ENCODE results near the gene MACROD2. TPM values are rescaled to one million over a fixed set of nuclear protein-coding genes. Genes with fewer than 3 reads are reported as not detected.
A peak's percentile ranks its signal among the peaks of the same experiment; 100 is the strongest.

Gene MACROD2
- polyA plus RNA-seq, 1 donor = 5.4 TPM

DNA sequence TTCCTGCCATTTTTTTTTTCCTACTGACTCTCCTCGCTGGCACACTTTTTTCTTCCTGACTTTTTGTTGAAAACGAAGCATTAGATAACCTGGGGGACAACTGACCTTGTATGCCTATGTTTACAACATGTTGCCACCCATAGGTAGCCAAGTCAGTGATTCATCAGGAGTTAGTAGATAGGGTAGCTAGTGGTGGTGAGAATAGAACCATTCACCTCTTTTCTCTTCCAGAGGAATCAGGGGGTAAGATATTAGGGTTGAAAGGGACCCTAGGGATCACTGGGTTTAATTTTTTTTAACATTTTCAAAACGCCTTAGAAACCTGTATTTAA, 770.0 kb downstream of the MACROD2 start:
- no peak for DNase-seq
- Histone ChIP-seq H3K4me1 (ENCODE audit: control insufficient read depth, insufficient read depth, low read length) (no peaks in the 10 kb centered on the region), H3K9me3 (ENCODE audit: control insufficient read depth, low read depth, low read length) (no peaks in the 10 kb centered on the region), H3K36me3 (ENCODE audit: control insufficient read depth, insufficient read depth, low read length) (no peaks in the 10 kb centered on the region), H3K27ac (ENCODE audit: low read length) (no peak overlapping the region), H3K4me3 (ENCODE audit: low read length) (no peak overlapping the region), H3K27me3 (ENCODE audit: control insufficient read depth, insufficient read depth, low read length) (no peaks in the 10 kb centered on the region)
- 88% methylated on average over 2 of the region's 3 CpGs for WGBS (ENCODE audit: insufficient coverage, low lambda C conversion rate)

DNA sequence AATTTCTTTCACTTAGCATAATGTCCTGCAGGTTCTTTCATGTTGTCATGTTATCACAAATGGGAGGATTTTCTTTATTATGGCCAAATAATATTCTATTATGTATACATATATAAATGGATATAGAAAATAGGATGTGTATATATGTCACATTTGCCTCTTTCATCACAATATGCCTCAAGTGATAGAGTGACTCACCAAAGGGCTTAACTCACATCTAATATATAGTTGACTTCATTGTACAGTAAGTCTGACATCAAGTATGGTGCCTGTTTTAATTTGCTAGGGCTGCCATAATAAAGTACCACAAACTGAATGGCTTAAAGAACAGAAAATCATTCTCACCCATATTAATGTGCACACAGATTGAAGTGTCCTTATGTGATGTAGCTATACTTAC, 778.2 kb downstream of the MACROD2 start:
- no peak overlapping the region for H3K4me3 ChIP-seq (ENCODE audit: low read length)
- H3K27ac ChIP-seq (ENCODE audit: low read length) = no peak overlapping the region
- no peaks in the 10 kb centered on the region for H3K4me1 ChIP-seq (ENCODE audit: control insufficient read depth, insufficient read depth, low read length)
- DNase-seq = no peak
- H3K9me3 ChIP-seq (ENCODE audit: control insufficient read depth, low read depth, low read length) = no peaks in the 10 kb centered on the region
- H3K36me3 ChIP-seq (ENCODE audit: control insufficient read depth, insufficient read depth, low read length) = no peaks in the 10 kb centered on the region
- no peaks in the 10 kb centered on the region for H3K27me3 ChIP-seq (ENCODE audit: control insufficient read depth, insufficient read depth, low read length)

DNA sequence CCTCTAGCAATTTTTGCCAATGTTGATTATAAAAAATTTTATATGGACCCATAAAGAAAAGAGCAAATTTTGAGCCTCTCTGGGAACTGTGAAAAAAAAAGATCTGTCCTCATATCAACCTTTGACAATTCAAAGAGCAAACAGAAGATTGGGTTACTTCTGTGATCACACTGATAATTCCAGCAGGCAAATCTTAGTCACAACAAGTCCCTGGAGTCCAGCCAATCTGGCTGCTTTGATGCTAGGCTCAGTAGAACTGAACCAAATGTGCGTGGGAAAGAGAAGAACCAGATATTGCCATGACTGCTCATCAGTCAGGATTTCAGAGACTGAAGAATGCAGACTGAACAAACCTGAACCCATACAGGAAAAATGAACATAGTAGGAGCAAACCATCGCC, 780.5 kb downstream of the MACROD2 start:
- H3K4me1 ChIP-seq (ENCODE audit: control insufficient read depth, insufficient read depth, low read length) = no peaks in the 10 kb centered on the region
- no peak overlapping the region for H3K4me3 ChIP-seq (ENCODE audit: low read length)
- H3K27ac ChIP-seq (ENCODE audit: low read length) = no peak overlapping the region
- no peak for DNase-seq
- no peaks in the 10 kb centered on the region for H3K27me3 ChIP-seq (ENCODE audit: control insufficient read depth, insufficient read depth, low read length)
- no peaks in the 10 kb centered on the region for H3K9me3 ChIP-seq (ENCODE audit: control insufficient read depth, low read depth, low read length)
- no CpG with 5 or more reads among the region's 2 CpGs for WGBS (ENCODE audit: insufficient coverage, low lambda C conversion rate)
- H3K36me3 ChIP-seq (ENCODE audit: control insufficient read depth, insufficient read depth, low read length) = no peaks in the 10 kb centered on the region

DNA sequence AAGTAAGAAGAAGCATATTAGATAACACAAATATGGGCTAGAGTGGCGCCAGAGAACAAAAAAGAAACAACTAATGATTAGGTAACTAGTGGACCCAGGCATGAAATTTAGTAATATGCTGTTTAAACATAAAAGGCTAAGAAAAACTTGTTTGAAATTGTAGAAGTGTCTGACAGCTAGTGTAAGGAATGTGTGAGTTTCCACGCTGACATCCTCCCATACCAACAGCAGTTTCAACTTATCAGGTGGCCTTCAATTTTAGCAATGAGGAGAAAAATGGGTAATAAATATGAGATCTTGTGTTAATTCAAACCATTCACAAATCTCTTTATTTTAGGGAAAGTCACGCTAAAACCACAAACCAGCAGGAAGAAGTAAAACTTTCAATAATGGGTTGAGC, 782.3 kb downstream of the MACROD2 start:
- Histone ChIP-seq H3K27me3 (ENCODE audit: control insufficient read depth, insufficient read depth, low read length) (no peaks in the 10 kb centered on the region), H3K4me1 (ENCODE audit: control insufficient read depth, insufficient read depth, low read length) (no peaks in the 10 kb centered on the region), H3K4me3 (ENCODE audit: low read length) (no peak overlapping the region), H3K36me3 (ENCODE audit: control insufficient read depth, insufficient read depth, low read length) (no peaks in the 10 kb centered on the region), H3K9me3 (ENCODE audit: control insufficient read depth, low read depth, low read length) (no peaks in the 10 kb centered on the region), H3K27ac (ENCODE audit: low read length) (no peak overlapping the region)
- no peak for DNase-seq
- 100% methylated on average over 1 of the region's 3 CpGs for WGBS (ENCODE audit: insufficient coverage, low lambda C conversion rate)

DNA sequence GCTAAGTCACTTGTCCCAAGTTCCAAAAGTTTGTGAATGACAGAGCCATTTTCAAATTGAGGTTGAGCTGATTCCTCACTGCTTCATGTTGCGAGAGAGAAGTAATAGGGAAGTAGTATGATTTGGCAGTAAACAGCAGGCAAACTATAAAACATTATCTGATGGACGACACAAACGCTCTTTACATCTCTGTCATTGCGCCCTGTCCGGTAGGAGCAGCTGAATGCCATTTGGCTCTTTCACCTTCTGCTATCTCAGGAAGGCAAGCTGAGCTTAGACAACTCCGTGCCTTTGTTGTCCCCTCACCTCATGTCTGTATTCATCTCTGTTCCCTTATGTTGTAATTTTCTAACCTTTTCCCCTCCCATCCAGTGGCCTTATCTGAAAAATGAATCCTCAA, 782.8 kb downstream of the MACROD2 start:
- WGBS (ENCODE audit: insufficient coverage, low lambda C conversion rate) = no CpG with 5 or more reads among the region's 6 CpGs
- Histone ChIP-seq H3K27ac (ENCODE audit: low read length) (no peak overlapping the region), H3K9me3 (ENCODE audit: control insufficient read depth, low read depth, low read length) (no peaks in the 10 kb centered on the region), H3K27me3 (ENCODE audit: control insufficient read depth, insufficient read depth, low read length) (no peaks in the 10 kb centered on the region), H3K4me1 (ENCODE audit: control insufficient read depth, insufficient read depth, low read length) (no peaks in the 10 kb centered on the region), H3K36me3 (ENCODE audit: control insufficient read depth, insufficient read depth, low read length) (no peaks in the 10 kb centered on the region), H3K4me3 (ENCODE audit: low read length) (no peak overlapping the region)
- no peak for DNase-seq

DNA sequence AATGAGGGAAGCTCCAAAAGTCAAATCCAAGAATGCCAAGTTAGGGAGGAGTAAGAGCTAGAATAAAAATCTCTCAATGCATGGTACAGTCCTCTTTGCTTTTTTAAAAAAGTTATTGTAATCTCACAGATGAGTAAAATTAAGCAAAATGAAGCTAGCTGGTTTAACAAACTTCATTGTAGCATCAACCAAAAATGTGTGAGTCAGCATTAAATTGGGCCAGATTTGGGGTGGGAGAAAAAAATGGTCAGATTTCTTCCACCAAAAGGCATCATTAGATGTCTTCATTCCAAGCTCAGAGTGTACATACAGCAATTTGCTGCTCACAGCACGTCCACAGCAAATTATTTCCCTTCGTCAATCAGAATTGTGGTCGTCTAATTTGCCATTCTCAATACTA, 783.6 kb downstream of the MACROD2 start:
- 96% methylated on average over 3 of the region's 3 CpGs for WGBS (ENCODE audit: insufficient coverage, low lambda C conversion rate)
- no peak overlapping the region for H3K4me3 ChIP-seq (ENCODE audit: low read length)
- H3K36me3 ChIP-seq (ENCODE audit: control insufficient read depth, insufficient read depth, low read length) = no peaks in the 10 kb centered on the region
- no peak for DNase-seq
- no peak overlapping the region for H3K27ac ChIP-seq (ENCODE audit: low read length)
- no peaks in the 10 kb centered on the region for H3K27me3 ChIP-seq (ENCODE audit: control insufficient read depth, insufficient read depth, low read length)
- H3K4me1 ChIP-seq (ENCODE audit: control insufficient read depth, insufficient read depth, low read length) = no peaks in the 10 kb centered on the region
- no peaks in the 10 kb centered on the region for H3K9me3 ChIP-seq (ENCODE audit: control insufficient read depth, low read depth, low read length)

DNA sequence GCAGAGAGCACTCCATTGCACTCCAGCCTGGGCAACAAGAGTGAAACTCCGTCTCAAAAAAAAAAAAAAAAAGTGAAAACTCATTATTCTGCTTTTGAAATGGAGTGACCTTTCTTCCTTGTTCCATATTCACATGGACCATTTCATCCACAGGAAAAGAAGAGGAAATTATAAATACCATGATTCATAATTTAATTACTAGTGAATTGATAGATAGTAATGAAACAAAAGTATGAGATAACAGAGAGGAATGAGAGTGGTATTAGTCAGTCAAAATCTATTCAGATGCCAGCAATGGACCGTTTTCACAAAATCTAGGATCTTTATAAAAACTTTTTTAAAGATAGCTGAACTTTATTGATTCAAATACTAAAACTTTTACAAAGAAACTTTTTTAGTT, 785.2 kb downstream of the MACROD2 start:
- no peaks in the 10 kb centered on the region for H3K36me3 ChIP-seq (ENCODE audit: control insufficient read depth, insufficient read depth, low read length)
- H3K27me3 ChIP-seq (ENCODE audit: control insufficient read depth, insufficient read depth, low read length) = no peaks in the 10 kb centered on the region
- no peak overlapping the region for H3K4me3 ChIP-seq (ENCODE audit: low read length)
- 89% methylated on average over 1 of the region's 2 CpGs for WGBS (ENCODE audit: insufficient coverage, low lambda C conversion rate)
- H3K9me3 ChIP-seq (ENCODE audit: control insufficient read depth, low read depth, low read length) = no peaks in the 10 kb centered on the region
- DNase-seq = no peak
- no peak overlapping the region for H3K27ac ChIP-seq (ENCODE audit: low read length)
- H3K4me1 ChIP-seq (ENCODE audit: control insufficient read depth, insufficient read depth, low read length) = no peaks in the 10 kb centered on the region

DNA sequence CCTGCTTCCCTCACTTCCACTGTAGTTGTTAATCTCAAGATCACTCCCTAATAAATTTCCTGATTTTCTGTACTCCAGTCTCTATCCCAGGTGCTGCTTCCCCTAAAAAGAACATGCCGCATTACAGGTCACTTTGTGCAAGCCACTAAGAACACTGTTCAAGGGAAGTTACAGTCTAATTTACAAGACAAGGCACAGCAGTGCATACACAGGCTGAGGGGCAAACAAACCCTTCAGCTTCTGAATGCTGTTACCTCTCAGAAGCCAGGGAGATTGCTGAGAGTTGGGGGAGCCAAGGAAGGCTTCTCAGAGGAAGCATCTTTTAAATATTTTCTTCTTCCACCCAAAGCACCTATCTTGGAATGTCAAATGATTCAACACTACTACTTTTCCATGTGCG, 787.4 kb downstream of the MACROD2 start:
- no peak for DNase-seq
- Histone ChIP-seq H3K27ac (ENCODE audit: low read length) (no peak overlapping the region), H3K27me3 (ENCODE audit: control insufficient read depth, insufficient read depth, low read length) (no peaks in the 10 kb centered on the region), H3K36me3 (ENCODE audit: control insufficient read depth, insufficient read depth, low read length) (no peaks in the 10 kb centered on the region), H3K9me3 (ENCODE audit: control insufficient read depth, low read depth, low read length) (no peaks in the 10 kb centered on the region), H3K4me3 (ENCODE audit: low read length) (no peak overlapping the region), H3K4me1 (ENCODE audit: control insufficient read depth, insufficient read depth, low read length) (peaks cover 3% of the 10 kb centered on the region)
- 100% methylated on average over 1 of the region's 2 CpGs for WGBS (ENCODE audit: insufficient coverage, low lambda C conversion rate)

DNA sequence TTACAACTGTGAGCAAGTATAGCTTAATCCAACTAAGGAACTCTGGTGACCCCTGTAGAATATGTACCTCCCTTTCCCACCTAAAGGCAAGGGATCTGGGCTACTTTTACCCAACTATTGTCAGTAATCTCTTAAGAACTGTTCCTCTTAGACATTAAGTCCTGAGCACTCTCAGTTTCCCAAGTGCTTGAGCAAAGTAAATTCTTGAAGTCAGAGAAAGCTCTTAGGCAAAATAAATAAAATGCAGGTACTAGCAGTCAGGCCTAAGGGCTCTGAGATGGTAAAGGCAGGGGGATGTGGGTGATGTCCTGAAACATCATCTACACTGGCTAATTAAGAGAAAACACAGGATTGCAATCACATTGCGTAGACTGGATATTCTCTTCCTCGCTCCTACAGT, 788.5 kb downstream of the MACROD2 start:
- no peaks in the 10 kb centered on the region for H3K27me3 ChIP-seq (ENCODE audit: control insufficient read depth, insufficient read depth, low read length)
- WGBS (ENCODE audit: insufficient coverage, low lambda C conversion rate) = no CpG with 5 or more reads among the region's 2 CpGs
- H3K27ac ChIP-seq (ENCODE audit: low read length) = no peak overlapping the region

DNA sequence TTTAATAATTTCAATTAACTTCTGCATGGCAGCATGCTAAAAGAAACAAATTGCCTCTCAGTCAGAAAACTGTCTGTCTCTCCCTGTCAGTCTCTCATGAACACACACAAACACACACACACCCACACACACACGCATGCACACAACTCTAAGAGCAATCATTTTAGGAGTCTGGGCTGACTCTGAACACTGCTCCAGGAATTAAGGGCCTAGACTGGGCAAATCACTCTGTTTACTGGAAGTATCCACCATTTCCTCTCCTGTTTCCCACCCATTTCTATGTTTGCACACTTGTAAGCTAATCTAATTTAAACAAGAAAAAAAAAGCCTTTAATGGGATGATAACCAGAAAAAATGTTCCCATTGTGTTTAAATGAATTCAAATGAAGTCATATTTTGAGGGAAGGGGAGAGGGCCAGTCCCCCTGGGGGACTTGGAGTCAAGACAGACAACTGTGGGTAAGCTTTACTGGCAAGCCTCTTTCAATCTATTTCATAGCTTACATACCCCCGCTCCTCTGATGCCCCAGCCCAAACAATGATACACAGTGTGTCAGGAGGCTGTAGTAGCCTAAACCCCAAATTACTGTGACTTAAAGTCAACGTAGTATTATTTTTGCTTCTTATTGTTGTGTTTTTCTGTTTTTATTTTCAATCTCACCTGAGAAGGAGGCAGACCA, 789.9 kb downstream of the MACROD2 start:
- H3K36me3 ChIP-seq (ENCODE audit: control insufficient read depth, insufficient read depth, low read length) = no peaks in the 10 kb centered on the region
- H3K4me3 ChIP-seq (ENCODE audit: low read length) = no peak overlapping the region
- no peak for DNase-seq
- H3K27me3 ChIP-seq (ENCODE audit: control insufficient read depth, insufficient read depth, low read length) = no peaks in the 10 kb centered on the region
- H3K9me3 ChIP-seq (ENCODE audit: control insufficient read depth, low read depth, low read length) = no peaks in the 10 kb centered on the region
- no peak overlapping the region for H3K27ac ChIP-seq (ENCODE audit: low read length)
- 100% methylated on average over 1 of the region's 3 CpGs for WGBS (ENCODE audit: insufficient coverage, low lambda C conversion rate)
- H3K4me1 ChIP-seq (ENCODE audit: control insufficient read depth, insufficient read depth, low read length) = peaks cover 8% of the 10 kb centered on the region

More for the DNA sequence above, 788.5 kb downstream of the MACROD2 start:
- Histone ChIP-seq H3K4me1 (ENCODE audit: control insufficient read depth, insufficient read depth, low read length) (peaks cover 3% of the 10 kb centered on the region), H3K4me3 (ENCODE audit: low read length) (no peak overlapping the region), H3K9me3 (ENCODE audit: control insufficient read depth, low read depth, low read length) (no peaks in the 10 kb centered on the region), H3K36me3 (ENCODE audit: control insufficient read depth, insufficient read depth, low read length) (no peaks in the 10 kb centered on the region)
- DNase-seq = no peak

DNA sequence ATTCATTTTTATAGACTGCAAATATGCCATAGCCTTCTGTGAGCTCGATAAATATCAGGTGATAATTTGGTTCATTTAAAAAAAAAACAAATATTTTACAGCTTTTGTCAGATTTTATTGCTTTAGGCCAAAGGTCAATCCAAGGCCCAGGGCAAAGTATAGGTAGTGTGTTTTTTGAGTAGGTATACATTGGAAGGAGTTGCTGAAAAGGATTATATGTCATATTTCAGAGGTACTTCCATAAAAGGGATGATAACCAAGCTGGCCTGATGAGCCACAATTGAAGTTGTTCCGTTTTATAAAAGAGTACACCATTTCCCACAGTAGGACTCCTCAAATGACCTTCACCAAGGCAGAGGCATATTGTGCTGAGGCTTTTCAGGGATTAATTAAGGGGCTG, 794.9 kb downstream of the MACROD2 start:
- Histone ChIP-seq H3K9me3 (ENCODE audit: control insufficient read depth, low read depth, low read length) (no peaks in the 10 kb centered on the region), H3K4me3 (ENCODE audit: low read length) (no peak overlapping the region), H3K27ac (ENCODE audit: low read length) (peak overlapping the region; percentile 4), H3K27me3 (ENCODE audit: control insufficient read depth, insufficient read depth, low read length) (no peaks in the 10 kb centered on the region), H3K4me1 (ENCODE audit: control insufficient read depth, insufficient read depth, low read length) (peaks cover 28% of the 10 kb centered on the region), H3K36me3 (ENCODE audit: control insufficient read depth, insufficient read depth, low read length) (no peaks in the 10 kb centered on the region)
- 60% methylated on average over 1 of the region's 2 CpGs for WGBS (ENCODE audit: insufficient coverage, low lambda C conversion rate)
- peak; percentile 26 to 70 for DNase-seq
